IPS-NIHi7 (cell line): ENCODE measurements around the gene SLC45A2.
"Not testable (repeated sequence)": the region's sequence is repeated elsewhere in the genome, so short reads cannot be mapped to it uniquely, and the experiment has no call there.

Experiments
- DNase-seq: peaks from one replicate; pipeline ENCODE4 v3.0.0; 2012; ENCODE audit warnings: mixed read lengths; ENCODE audit errors: extremely low spot score

The SLC45A2 gene

DNA sequence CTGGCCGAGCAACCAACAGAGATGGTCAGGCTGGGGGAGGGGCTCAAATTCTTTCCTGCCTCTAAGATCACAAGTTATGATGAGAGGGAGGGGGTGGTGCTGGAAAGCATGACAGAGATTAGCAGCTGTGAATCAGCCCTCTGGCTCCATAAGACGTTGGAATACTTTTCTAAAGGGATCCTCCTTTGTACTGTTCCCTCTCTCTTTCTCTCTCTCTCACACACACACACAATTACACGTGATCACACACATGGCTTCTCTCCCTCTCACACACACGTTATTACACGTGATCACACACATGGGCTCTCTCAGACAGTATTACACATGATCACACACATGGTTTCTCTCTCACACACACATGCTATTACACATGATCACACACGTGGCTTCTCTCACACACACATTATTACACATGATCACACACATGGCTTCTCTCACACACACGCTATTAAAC lies at the start of gene SLC45A2:
Gene SLC45A2, minus strand, starts transcription at position 23 of the 454 bp plus-strand sequence. CDS start 110 bp downstream, outside the sequence.
- DNase-seq, result no peak

- no peak for DNase-seq
These were observed 47.5 kb upstream of the SLC45A2 start for GRCh38 chr5:34031966-34032365.

DNA sequence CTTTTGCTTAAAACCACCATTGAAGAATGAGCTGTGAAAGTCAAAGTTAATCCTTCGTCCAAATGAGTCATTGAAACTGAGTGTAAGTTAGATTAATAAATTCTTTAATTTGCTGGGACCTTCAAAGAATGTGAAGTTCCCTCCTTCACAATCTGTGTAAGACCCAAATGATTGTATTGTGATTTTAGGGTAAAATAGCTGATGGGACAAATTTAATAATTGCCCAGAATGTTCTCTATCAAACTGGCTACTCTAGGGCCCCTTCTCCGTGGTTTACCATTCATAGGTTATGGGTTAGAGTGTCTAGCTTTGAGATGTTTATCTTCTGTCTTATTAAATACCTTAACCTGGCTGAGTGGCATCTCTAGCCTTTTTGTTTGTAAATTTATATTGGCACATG lies 46.6 kb upstream of the SLC45A2 start:
- DNase-seq, result no peak

GRCh38 chr5:34030585-34030984 lies 46.1 kb upstream of the SLC45A2 start:
- not testable (repeated sequence) for DNase-seq

DNA sequence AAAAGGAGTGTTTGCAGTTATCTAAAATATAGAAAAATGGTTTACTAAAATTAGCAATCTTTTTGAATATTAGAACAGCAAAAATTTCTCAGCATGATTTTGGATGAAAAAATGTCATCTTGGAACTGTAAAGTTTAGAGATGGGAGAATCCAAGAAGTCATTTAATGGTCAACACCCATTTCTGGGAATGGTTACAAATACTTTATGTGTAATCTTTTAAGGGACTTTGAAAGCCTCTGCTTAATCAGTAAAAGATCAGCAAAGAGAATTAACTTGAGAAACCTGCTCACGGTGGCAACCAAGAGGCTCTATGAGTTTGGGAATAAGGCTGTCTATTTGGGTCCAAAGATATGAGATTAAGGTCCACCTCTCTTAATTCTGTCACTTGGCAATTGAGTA lies 45.6 kb upstream of the SLC45A2 start:
- no peak for DNase-seq

GRCh38 chr5:34028349-34028748 lies 43.9 kb upstream of the SLC45A2 start:
- DNase-seq, result no peak

DNA sequence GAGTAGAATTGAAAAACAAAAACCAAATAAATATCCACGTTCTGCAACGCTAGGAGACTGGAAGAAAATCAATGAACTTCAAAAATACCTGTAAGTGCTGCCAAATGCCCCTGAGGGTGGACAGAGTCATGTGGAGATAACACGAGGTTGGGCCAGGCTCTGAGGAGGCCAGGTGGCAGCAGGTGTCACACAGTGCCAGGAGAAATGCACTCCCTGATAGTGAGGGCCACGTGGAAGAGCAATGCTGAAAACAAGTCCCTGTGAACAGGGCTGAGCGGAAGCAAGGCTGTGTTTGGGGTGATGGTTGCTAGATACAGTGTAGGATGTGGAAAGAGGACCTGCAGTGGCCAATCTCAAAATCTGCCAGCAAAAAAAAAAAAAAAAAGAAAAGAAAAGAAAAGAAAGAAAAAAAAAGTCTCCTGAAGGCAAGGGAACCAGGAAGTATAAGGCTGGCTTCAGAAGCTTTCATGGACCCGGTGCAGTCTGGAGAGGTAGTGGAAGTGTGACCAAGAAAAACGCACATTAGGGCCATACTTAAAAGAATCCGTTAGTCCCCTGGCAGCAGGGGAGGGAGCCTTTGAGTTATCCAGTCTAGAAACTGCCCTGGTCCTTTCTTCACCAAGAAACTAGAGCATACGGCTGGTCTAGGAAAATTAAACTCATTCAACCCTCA lies 41.7 kb upstream of the SLC45A2 start:
- no peak for DNase-seq

- no peak for DNase-seq
These were observed 37.7 kb upstream of the SLC45A2 start for GRCh38 chr5:34022121-34022705.

- DNase-seq, result no peak
These were observed 36.8 kb upstream of the SLC45A2 start for GRCh38 chr5:34021334-34021733.

- no peak for DNase-seq
These were observed 36.2 kb upstream of the SLC45A2 start for GRCh38 chr5:34020726-34021125.

- no peak for DNase-seq
These were observed 32.8 kb upstream of the SLC45A2 start for GRCh38 chr5:34017254-34017653.

DNA sequence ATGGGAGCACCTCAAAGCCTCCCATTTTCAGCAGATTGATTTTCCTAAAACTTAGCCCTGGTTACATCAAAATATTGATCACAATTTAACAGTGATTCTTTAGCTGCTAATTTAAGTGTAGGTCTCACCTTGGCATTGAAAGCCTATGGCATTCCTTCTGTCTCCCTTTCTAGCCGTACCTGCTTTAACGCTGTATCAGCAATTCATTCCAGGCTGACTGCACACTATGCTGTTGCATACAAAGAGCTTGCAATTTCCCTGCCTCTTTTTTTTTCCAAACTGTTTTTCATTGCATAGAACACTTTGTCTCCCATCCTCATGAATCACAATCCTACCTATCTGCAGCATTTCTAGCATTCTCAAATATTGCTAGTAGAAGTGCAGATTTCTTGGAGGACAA lies 32.3 kb upstream of the SLC45A2 start:
- DNase-seq, result no peak

GRCh38 chr5:34016222-34016621 lies 31.7 kb upstream of the SLC45A2 start:
- no peak for DNase-seq

- no peak for DNase-seq
These were observed 30.8 kb upstream of the SLC45A2 start for GRCh38 chr5:34015120-34015822.

- DNase-seq, result no peak
These were observed 30.1 kb upstream of the SLC45A2 start for GRCh38 chr5:34014626-34015025.

DNA sequence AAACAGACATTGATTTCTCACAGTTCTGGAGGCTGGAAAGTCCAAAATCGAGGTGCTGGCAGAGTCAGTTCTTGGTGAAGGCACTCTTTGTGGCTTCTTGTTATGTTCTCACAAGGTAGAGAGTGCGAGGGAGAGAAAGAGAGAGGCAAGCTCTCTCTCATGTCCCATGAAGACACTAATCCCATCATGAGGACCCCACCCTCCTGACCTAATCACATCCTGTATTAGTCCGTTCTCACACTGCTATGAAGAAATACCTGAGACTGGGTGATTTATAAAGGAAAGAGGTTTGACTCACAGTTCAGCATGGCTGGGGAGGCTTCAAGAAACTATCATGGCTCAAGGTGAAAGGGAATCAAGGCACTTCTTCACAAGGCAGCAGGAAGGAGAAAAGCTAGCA lies 29.1 kb upstream of the SLC45A2 start:
- no peak for DNase-seq

DNA sequence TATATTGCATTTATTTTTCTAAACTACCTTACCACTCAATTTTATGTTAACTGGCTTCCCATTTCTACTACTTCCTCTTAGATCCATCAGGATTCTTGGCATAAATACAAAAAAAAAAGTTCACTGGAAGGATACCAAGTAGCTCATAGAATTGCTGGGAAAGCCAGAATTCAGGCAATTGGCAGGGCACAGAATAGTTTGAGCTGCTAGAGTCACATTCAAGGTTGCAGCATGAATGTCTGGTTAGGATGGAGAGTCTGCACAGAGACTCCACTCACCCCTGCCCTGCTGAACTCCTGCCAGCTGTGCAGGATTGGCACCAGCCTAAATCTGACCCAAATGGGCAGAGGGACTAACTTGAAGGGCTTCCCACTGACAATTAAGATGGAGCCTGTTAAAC lies 28.3 kb upstream of the SLC45A2 start:
- DNase-seq, result no peak

DNA sequence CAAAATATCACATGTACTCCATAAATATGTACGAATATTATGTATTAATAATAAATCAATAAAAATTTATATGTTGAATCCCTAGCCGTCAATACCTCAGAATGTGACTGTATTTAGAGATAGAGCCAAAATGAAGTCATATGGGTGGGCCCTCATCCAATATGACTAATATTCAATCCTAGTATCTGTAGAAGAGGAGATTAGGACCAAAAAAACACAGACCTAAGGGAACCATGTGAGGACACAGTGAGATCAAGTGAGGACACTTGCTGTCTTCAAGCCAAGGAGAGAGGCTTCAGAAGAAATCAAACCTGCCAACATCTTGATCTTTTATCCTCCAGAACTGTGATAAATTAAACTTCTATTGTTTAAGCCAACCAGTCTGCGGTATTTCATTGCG lies 27.0 kb upstream of the SLC45A2 start:
- DNase-seq, result no peak

- not testable (repeated sequence) for DNase-seq
These were observed 25.7 kb upstream of the SLC45A2 start for GRCh38 chr5:34010146-34010545.

GRCh38 chr5:34009610-34010009 lies 25.1 kb upstream of the SLC45A2 start:
- DNase-seq, result no peak

GRCh38 chr5:34008802-34009201 lies 24.3 kb upstream of the SLC45A2 start:
- no peak for DNase-seq

DNA sequence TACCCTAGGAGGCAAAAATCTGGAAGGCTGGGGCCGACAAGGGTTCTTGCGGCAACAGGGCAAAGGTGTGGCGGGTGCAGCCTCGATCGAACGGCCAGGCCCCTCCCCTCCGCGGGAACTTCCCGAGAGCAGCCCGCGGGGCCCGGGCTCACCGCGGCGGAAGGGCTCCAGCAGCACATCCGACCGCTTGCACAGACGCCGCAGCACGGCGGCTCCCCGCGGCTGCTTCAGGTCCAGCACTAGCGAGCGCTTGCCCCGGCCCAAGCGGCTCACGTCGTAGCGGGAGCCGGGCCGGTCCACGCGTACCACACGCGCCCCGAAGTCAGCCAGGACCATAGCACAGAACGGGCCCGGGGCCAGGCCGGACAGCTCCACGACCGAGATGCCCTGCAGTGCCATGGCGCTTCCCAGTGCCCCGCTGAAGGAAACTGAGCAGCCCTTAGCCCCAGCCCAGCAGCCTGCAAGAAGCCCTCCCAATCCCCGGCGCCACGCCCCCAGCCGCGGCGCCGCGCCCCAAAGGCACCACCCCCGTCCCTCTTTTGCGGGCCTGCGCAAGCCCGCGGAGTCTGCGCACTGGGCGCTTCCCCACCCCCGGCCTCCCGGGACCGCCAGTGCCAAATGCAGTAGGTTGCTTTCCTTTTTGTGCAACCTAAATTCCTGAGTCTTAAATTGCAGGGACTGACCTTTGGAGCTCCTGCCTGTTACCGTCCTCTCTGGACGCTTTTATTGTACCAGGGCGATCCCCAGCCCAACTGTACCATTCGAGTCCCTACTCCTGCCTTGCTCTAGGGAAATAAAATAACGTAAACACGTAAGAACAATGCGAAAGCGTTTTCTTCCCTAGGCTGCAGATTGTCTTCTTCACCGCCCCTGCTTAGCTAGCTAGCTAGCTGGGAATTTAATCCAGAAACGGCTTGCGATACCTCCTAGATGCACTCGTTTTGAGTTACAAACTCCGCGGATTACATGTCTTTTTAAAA lies 23.4 kb upstream of the SLC45A2 start, which contains the start of gene AMACR:
Gene AMACR, minus strand, starts transcription at position 430 of the 980 bp plus-strand sequence. Its CDS starts 31 bp downstream, at position 399.
- DNase-seq, result peak; percentile 99
